Kasumi-1 (cell line): ENCODE results near the gene TTLL5.
"Not testable (repeated sequence)": the region's sequence is repeated elsewhere in the genome, so short reads cannot be mapped to it uniquely, and the experiment has no call there.

ENCODE experiments used
- DNase-seq, 2 experiments: peaks; one replicate each; lab custom pipeline; 2025; lab: John Stamatoyannopoulos, UW

Gene TTLL5

GRCh38 chr14:75648066-75648838 is 12.8 kb upstream of the TTLL5 start:
- DNase-seq, result no peak

GRCh38 chr14:75649337-75649736 is 11.7 kb upstream of the TTLL5 start:
- no peak for DNase-seq

GRCh38 chr14:75649773-75650172 is 11.3 kb upstream of the TTLL5 start:
- DNase-seq, result no peak

GRCh38 chr14:75650253-75651058 is 10.6 kb upstream of the TTLL5 start:
- no peak for DNase-seq

GRCh38 chr14:75653563-75653962 is 7.5 kb upstream of the TTLL5 start:
- no peak for DNase-seq

- peak; percentile 65 to 71 for DNase-seq
These were observed 6.8 kb upstream of the TTLL5 start for GRCh38 chr14:75654127-75654732.

- DNase-seq, result no peak
These were observed 5.8 kb upstream of the TTLL5 start for GRCh38 chr14:75655235-75655634.

- no peak for DNase-seq
These were observed 3.7 kb upstream of the TTLL5 start for GRCh38 chr14:75657331-75657730.

- no peak for DNase-seq
These were observed 2.1 kb upstream of the TTLL5 start for GRCh38 chr14:75658957-75659356.

GRCh38 chr14:75660238-75660629 is 812 bp upstream of the TTLL5 start:
- no peak for DNase-seq

GRCh38 chr14:75661499-75661814 is 411 bp downstream of the TTLL5 start:
- DNase-seq, result peak in 1 of 2 experiments; percentile 36

- DNase-seq, result no peak
These were observed 1.9 kb downstream of the TTLL5 start for GRCh38 chr14:75662966-75663365.

- DNase-seq, result no peak
These were observed 6.2 kb downstream of the TTLL5 start for GRCh38 chr14:75667099-75667765.

- no peak for DNase-seq
These were observed 11.7 kb downstream of the TTLL5 start for GRCh38 chr14:75672605-75673192.

- DNase-seq, result no peak
These were observed 12.4 kb downstream of the TTLL5 start for GRCh38 chr14:75673345-75674035.

- DNase-seq, result peak; percentile 35 to 43
These were observed 14.4 kb downstream of the TTLL5 start for GRCh38 chr14:75675265-75675960.

GRCh38 chr14:75685910-75686309 is 24.9 kb downstream of the TTLL5 start:
- DNase-seq, result no peak

GRCh38 chr14:75689012-75689411 is 28.0 kb downstream of the TTLL5 start:
- no peak for DNase-seq

GRCh38 chr14:75690010-75690409 is 29.0 kb downstream of the TTLL5 start:
- no peak for DNase-seq

GRCh38 chr14:75695025-75695424 is 34.0 kb downstream of the TTLL5 start:
- DNase-seq, result not testable (repeated sequence)

- DNase-seq, result no peak
These were observed 36.3 kb downstream of the TTLL5 start for GRCh38 chr14:75697386-75697785.
